SK-N-MC (cell line): Measurements from ENCODE around the gene ABCB11.

Experiments
- EZH2 ChIP-seq: fragments of 200-600 bp; sonication (generic); IDR thresholded peaks from one replicate; pipeline ENCODE4 v1.6.1; 2017; ENCODE audit warnings: antibody characterized with exemption
- FOXP2 ChIP-seq: optimal IDR thresholded peaks from 2 replicates; pipeline ENCODE3; 2011; ENCODE audit warnings: mild to moderate bottlenecking, moderate library complexity; ENCODE audit not compliant: insufficient read depth; ENCODE audit errors: extremely low read length, control extremely low read depth
- POLR2AphosphoS5 ChIP-seq: IDR thresholded peaks from 2 replicates; pipeline ENCODE4 v1.6.1; 2012; ENCODE audit warnings: mild to moderate bottlenecking, low read depth, low read length, borderline replicate concordance

DNA sequence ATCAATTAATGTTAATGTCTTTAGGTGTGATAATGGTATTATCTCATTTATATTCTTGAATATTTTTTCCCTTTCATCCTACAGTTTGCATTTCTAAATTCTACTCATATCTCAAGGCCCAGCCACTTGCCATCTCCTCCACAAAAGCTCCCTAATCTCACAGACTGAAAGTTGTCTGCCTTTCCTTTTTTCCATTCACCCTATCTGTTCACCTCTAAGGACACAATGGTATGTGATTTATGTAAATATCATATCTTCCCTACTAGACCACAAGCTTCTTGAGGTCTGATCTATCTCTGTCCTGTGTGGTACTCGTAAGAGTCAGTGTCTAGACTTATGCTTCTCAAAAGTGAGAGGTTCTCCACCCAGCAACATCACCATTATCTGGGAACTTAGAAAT lies 137.0 kb downstream of the ABCB11 start:
- TF ChIP-seq FOXP2: no peak
- TF ChIP-seq EZH2: no peak
- no peak for TF ChIP-seq POLR2AphosphoS5
